Neural progenitor cell (in vitro differentiated cells): Measurements from ENCODE around the gene GABRD.

Source experiments
- EZH2 ChIP-seq: fragments of 200-600 bp; sonication (generic); IDR thresholded peaks from 2 replicates; pipeline ENCODE4 v1.6.1; 2017; ENCODE audit warnings: antibody characterized with exemption, mild to moderate bottlenecking, moderate library complexity
- EZH2phosphoT487 ChIP-seq: fragments of 200-600 bp; sonication (generic); IDR thresholded peaks from 2 replicates; pipeline ENCODE4 v1.6.1; 2017; ENCODE audit warnings: antibody characterized with exemption
- TF ChIP-seq, protein P1 (sequence below): fragments of 200-600 bp; sonication (generic); IDR thresholded peaks from 2 replicates; pipeline ENCODE4 v1.5.1; 2017; ENCODE audit warnings: antibody characterized with exemption, mild to moderate bottlenecking

DNA sequence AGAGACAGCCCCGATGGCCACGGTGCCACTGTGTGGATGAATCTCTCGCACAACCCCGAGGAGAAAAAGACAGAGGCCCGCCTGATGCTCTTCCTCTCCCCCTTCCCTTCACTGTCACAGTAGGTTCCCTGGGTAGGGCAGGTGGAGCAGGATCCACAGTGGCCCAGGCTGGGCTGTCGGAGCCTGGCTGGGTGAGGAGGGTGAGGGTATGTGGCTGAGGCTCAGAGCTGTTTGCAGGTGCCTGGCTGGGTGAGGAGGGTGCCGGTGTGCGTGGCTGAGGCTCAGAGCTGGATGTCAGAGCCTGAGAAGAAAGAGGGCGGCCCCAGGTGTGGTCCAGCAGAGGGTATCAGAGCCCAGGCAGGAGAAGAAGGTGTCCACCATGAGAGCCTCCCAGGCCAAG lies 18.3 kb upstream of the GABRD start:
- TF ChIP-seq, protein P1, sequence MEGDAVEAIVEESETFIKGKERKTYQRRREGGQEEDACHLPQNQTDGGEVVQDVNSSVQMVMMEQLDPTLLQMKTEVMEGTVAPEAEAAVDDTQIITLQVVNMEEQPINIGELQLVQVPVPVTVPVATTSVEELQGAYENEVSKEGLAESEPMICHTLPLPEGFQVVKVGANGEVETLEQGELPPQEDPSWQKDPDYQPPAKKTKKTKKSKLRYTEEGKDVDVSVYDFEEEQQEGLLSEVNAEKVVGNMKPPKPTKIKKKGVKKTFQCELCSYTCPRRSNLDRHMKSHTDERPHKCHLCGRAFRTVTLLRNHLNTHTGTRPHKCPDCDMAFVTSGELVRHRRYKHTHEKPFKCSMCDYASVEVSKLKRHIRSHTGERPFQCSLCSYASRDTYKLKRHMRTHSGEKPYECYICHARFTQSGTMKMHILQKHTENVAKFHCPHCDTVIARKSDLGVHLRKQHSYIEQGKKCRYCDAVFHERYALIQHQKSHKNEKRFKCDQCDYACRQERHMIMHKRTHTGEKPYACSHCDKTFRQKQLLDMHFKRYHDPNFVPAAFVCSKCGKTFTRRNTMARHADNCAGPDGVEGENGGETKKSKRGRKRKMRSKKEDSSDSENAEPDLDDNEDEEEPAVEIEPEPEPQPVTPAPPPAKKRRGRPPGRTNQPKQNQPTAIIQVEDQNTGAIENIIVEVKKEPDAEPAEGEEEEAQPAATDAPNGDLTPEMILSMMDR = no peak
- no peak for TF ChIP-seq EZH2
- TF ChIP-seq EZH2phosphoT487 = no peak
